ENCODE measurements around the gene FOXP2. TPM values are rescaled to one million over a fixed set of nuclear protein-coding genes. Genes with fewer than 3 reads are reported as not detected.

The FOXP2 gene
- total RNA-seq, 3 donors from 2014 or later (not counting 1 experiment from before 2014, with no cell fraction given): not detected

DNA sequence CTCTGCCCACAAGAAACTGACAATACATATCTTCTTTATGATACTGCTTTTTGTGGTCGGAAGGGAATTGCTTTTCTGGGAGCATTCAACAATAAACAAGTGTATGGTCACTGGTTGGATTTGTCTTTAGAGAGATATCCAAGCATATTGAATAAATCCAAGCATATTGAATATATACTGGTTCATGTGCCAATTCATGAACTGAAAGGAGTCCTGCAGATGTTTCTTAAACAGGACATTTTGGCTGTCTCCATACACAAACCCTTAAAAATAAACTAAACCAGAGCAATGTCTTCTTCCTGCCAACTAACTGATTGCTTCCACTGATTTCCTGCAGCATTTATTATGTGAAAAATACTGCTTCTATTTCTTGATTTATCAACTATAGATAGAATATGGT is 173.9 kb downstream of the FOXP2 start:
- intact Hi-C loops (cut with micrococcal nuclease): loop anchor here (10.0 kb wide), 1 partner anchor 64 kb away; no protein-coding TSS in a partner anchor
- ATAC-seq: no peak

DNA sequence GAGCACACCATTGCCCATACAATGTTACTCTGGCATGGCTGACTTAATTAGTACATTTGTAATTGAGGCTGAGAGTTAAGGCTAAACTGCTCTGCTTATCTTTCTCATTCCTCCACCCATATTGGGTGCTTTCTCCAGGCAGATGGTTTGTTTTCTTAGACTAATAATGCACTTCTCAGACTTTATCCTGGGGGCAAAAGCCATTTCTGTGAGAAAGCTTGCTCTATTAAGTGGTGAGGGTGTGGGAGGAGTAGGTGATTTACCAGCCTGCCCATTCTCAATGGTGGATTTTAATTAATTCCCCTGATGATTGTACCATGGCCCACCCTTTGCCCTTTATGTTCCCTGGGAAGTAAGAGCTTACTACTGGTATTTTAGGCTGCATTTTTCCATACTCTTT is 174.8 kb downstream of the FOXP2 start:
- H3K4me3 ChIP-seq (ENCODE audit: low read length): no peak overlapping the region
- H3K4me3 Mint-ChIP-seq: no peak overlapping the region
- no peaks in the 10 kb centered on the region for H3K27me3 Mint-ChIP-seq (ENCODE audit: low read depth in 2 of 2)
- H3K27ac ChIP-seq (ENCODE audit: low read length): no peak overlapping the region
- DNase-seq (no peak), ATAC-seq (no peak)
- H3K9me3 Mint-ChIP-seq: no peaks in the 10 kb centered on the region
- H3K4me1 ChIP-seq (ENCODE audit: control insufficient read depth, insufficient read depth, low read length): no peaks in the 10 kb centered on the region
- H3K27ac Mint-ChIP-seq: no peak overlapping the region
- H3K4me1 Mint-ChIP-seq: no peaks in the 10 kb centered on the region
- TF ChIP-seq, protein P1, sequence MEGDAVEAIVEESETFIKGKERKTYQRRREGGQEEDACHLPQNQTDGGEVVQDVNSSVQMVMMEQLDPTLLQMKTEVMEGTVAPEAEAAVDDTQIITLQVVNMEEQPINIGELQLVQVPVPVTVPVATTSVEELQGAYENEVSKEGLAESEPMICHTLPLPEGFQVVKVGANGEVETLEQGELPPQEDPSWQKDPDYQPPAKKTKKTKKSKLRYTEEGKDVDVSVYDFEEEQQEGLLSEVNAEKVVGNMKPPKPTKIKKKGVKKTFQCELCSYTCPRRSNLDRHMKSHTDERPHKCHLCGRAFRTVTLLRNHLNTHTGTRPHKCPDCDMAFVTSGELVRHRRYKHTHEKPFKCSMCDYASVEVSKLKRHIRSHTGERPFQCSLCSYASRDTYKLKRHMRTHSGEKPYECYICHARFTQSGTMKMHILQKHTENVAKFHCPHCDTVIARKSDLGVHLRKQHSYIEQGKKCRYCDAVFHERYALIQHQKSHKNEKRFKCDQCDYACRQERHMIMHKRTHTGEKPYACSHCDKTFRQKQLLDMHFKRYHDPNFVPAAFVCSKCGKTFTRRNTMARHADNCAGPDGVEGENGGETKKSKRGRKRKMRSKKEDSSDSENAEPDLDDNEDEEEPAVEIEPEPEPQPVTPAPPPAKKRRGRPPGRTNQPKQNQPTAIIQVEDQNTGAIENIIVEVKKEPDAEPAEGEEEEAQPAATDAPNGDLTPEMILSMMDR (IDR thresholded peaks at IDR 0.05): no peak
- H3K36me3 ChIP-seq (ENCODE audit: control insufficient read depth, insufficient read depth, low read length): no peaks in the 10 kb centered on the region
- no peaks in the 10 kb centered on the region for H3K27me3 ChIP-seq (ENCODE audit: control insufficient read depth, insufficient read depth, low read length)
- intact Hi-C loops (cut with micrococcal nuclease): loop anchor here (10.0 kb wide), 1 partner anchor 65 kb away; no protein-coding TSS in a partner anchor
- no peaks in the 10 kb centered on the region for H3K36me3 Mint-ChIP-seq
- H3K9me3 ChIP-seq (ENCODE audit: control insufficient read depth, insufficient read depth, low read length): no peaks in the 10 kb centered on the region

More for the DNA sequence above, 173.9 kb downstream of the FOXP2 start:
- Histone ChIP-seq H3K9me3 (ENCODE audit: control insufficient read depth, insufficient read depth, low read length) (no peaks in the 10 kb centered on the region), H3K4me1 (ENCODE audit: control insufficient read depth, insufficient read depth, low read length) (no peaks in the 10 kb centered on the region), H3K27me3 (ENCODE audit: control insufficient read depth, insufficient read depth, low read length) (no peaks in the 10 kb centered on the region), H3K4me3 (ENCODE audit: low read length) (no peak overlapping the region), H3K36me3 (ENCODE audit: control insufficient read depth, insufficient read depth, low read length) (no peaks in the 10 kb centered on the region), H3K27ac (ENCODE audit: low read length) (no peak overlapping the region)
- H3K27me3 Mint-ChIP-seq (ENCODE audit: low read depth in 2 of 2): no peaks in the 10 kb centered on the region
- DNase-seq: no peak
- WGBS (ENCODE audit: insufficient coverage): no CpG with 5 or more reads among the region's 1 CpG
- peaks cover 0 to 2% of the 10 kb centered on the region in 2 donors for H3K9me3 Mint-ChIP-seq
- H3K36me3 Mint-ChIP-seq: no peaks in the 10 kb centered on the region
- H3K4me3 Mint-ChIP-seq: no peak overlapping the region
- H3K4me1 Mint-ChIP-seq: no peaks in the 10 kb centered on the region
- no peak overlapping the region for H3K27ac Mint-ChIP-seq
- TF ChIP-seq, protein P1 (IDR thresholded peaks at IDR 0.05): no peak

DNA sequence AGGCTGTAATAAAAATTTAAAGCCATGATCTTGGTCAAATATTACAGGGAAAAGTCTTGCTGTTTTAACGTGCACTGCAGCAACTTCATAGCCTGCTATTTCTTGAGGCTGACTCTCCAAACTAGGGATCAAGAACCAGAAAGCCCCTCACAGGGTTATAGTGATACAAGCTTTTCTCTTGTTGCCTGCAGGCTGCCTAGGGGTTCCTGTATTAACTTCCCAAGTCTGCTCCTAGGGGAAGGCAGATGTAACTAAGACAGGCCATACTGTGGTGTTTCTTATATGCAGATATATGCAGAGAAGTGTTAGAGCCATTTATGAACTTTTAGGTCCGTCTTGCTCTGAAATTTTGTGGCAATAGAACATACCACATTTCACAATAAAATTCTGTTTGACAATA is 175.7 kb downstream of the FOXP2 start:
- no peak for ATAC-seq
- Histone ChIP-seq H3K4me1 (ENCODE audit: control insufficient read depth, insufficient read depth, low read length) (no peaks in the 10 kb centered on the region), H3K36me3 (ENCODE audit: control insufficient read depth, insufficient read depth, low read length) (no peaks in the 10 kb centered on the region), H3K9me3 (ENCODE audit: control insufficient read depth, insufficient read depth, low read length) (no peaks in the 10 kb centered on the region), H3K27me3 (ENCODE audit: control insufficient read depth, insufficient read depth, low read length) (no peaks in the 10 kb centered on the region), H3K27ac (ENCODE audit: low read length) (no peak overlapping the region), H3K4me3 (ENCODE audit: low read length) (no peak overlapping the region)
- TF ChIP-seq, protein P1 (IDR thresholded peaks at IDR 0.05): no peak
- Mint-ChIP-seq H3K4me1 (no peaks in the 10 kb centered on the region), H3K9me3 (no peaks in the 10 kb centered on the region), H3K36me3 (no peaks in the 10 kb centered on the region), H3K27ac (no peak overlapping the region), H3K27me3 (ENCODE audit: low read depth in 2 of 2) (no peaks in the 10 kb centered on the region), H3K4me3 (no peak overlapping the region)
- WGBS (ENCODE audit: insufficient coverage): 89% methylated on average over 1 of the region's 2 CpGs
- intact Hi-C loops (cut with micrococcal nuclease): no loop called here
- no peak for DNase-seq

DNA sequence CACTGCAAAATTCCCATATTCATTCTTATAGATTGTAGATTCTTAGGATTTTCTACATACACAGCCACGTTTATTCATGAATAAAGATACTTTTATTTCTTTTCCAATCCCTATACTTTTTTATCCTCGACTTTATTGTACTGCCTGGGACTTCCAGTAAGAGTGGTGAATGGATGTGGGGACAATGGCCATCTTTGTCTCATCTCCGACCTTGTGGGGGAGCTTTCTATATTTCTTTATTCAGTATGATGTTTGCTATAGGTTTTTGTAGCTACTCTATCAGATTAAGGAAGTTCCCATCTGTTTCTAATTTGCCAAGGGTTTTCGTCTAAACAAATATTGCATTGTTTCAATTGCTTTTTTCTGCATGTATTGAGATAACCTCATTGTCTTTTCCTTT is 184.3 kb downstream of the FOXP2 start:
- DNase-seq (no peak), ATAC-seq (no peak)
- intact Hi-C loops (cut with micrococcal nuclease): no loop called here
- Mint-ChIP-seq H3K27ac (no peak overlapping the region), H3K27me3 (ENCODE audit: low read depth in 2 of 2) (no peaks in the 10 kb centered on the region), H3K4me3 (no peak overlapping the region), H3K4me1 (no peaks in the 10 kb centered on the region), H3K36me3 (no peaks in the 10 kb centered on the region), H3K9me3 (no peaks in the 10 kb centered on the region)
- H3K27ac ChIP-seq (ENCODE audit: low read length): no peak overlapping the region
- H3K4me1 ChIP-seq (ENCODE audit: control insufficient read depth, insufficient read depth, low read length): no peaks in the 10 kb centered on the region
- whole genome bisulfite sequencing (ENCODE audit: insufficient coverage): 88% methylated on average over 1 of the region's 4 CpGs
- H3K4me3 ChIP-seq (ENCODE audit: low read length): no peak overlapping the region
- H3K9me3 ChIP-seq (ENCODE audit: control insufficient read depth, insufficient read depth, low read length): no peaks in the 10 kb centered on the region
- TF ChIP-seq, protein P1 (IDR thresholded peaks at IDR 0.05): no peak
- no peaks in the 10 kb centered on the region for H3K27me3 ChIP-seq (ENCODE audit: control insufficient read depth, insufficient read depth, low read length)
- no peaks in the 10 kb centered on the region for H3K36me3 ChIP-seq (ENCODE audit: control insufficient read depth, insufficient read depth, low read length)
